Naive B cell (primary cell): ENCODE results near the gene G6PD. TPM values are rescaled to one million over a fixed set of nuclear protein-coding genes. Genes with fewer than 3 reads are reported as not detected.
A peak's percentile ranks its signal among the peaks of the same experiment; 100 is the strongest.
"Not testable (repeated sequence)": the region's sequence is repeated elsewhere in the genome, so short reads cannot be mapped to it uniquely, and the experiment has no call there.

Experiments
- ATAC-seq, 2 donors: fragments of 150-1000 bp; cut with Tn5 transposase; 2 replicates each; pipeline ENCODE4 v1.10.0; 2021; ENCODE audit warnings: low read depth in 2 of 2, mild to moderate bottlenecking in 2 of 2, moderate library complexity in 2 of 2
- DNase-seq: peaks from one replicate; pipeline ENCODE4 v3.0.0; 2022
- H3K27ac Mint-ChIP-seq, 6 donors: one replicate each; pipeline ENCODE4 v1.8.0; 2020 to 2022; ENCODE audit warnings: mild to moderate bottlenecking in 6 of 6, mixed read lengths in 6 of 6, moderate library complexity in 5 of 6, inconsistent platforms in 2 of 6
- H3K27me3 Mint-ChIP-seq, 3 donors: one replicate each; pipeline ENCODE4 v1.8.0; 2021 to 2022; ENCODE audit warnings: mixed read lengths in 3 of 3, mild to moderate bottlenecking in 1 of 3
- H3K36me3 Mint-ChIP-seq, 2 donors: one replicate each; pipeline ENCODE4 v1.8.0; 2020 to 2022; ENCODE audit warnings: mixed read lengths in 2 of 2, inconsistent platforms in 1 of 2, mild to moderate bottlenecking in 1 of 2
- H3K4me1 Mint-ChIP-seq, 3 donors: one replicate each; pipeline ENCODE4 v1.8.0; 2020 to 2022; ENCODE audit warnings: mixed read lengths in 3 of 3, inconsistent platforms in 1 of 3, mild to moderate bottlenecking in 1 of 3, moderate library complexity in 1 of 3
- H3K4me3 Mint-ChIP-seq, 8 donors: one replicate each; pipeline ENCODE4 v1.8.0; 2020 to 2022; ENCODE audit warnings: mild to moderate bottlenecking in 8 of 8, mixed read lengths in 8 of 8, moderate library complexity in 8 of 8, inconsistent platforms in 2 of 8
- H3K9me3 Mint-ChIP-seq, 7 donors: one replicate each; pipeline ENCODE4 v1.8.0; 2020 to 2022; ENCODE audit warnings: mixed read lengths in 7 of 7, mild to moderate bottlenecking in 5 of 7, inconsistent platforms in 2 of 7, moderate library complexity in 1 of 7
- polyA plus RNA-seq, 6 donors: library from polyadenylated mRNA; unstranded; fragments of 300-500 nt; fragmentation: Illumina TruSeq; gene quantifications; one replicate each; pipeline ENCODE4 v1.2.3, GENCODE V29; 2021; ENCODE audit warnings: low read depth in 6 of 6

Gene G6PD
- polyA plus RNA-seq, result 1 to 10 TPM; 3.3 to 6.1 (median 4.4) TPM

GRCh38 chrX:154546354-154547244 is at the start of gene G6PD:
TSS of gene G6PD (minus strand) at chrX:154546846. CDS start at chrX:154546155, 691 bp downstream.
- H3K27ac Mint-ChIP-seq, result peak within 1 kb of the TSS; percentile 83 to 98 (median 94)
- H3K9me3 Mint-ChIP-seq, result peaks cover 0 to 4% (median 0%) of the 10 kb centered on the region in 7 donors
- peak; percentile 49 to 54 for ATAC-seq

GRCh38 chrX:154595559-154596249 is 49.1 kb upstream of the G6PD start:
- Mint-ChIP-seq H3K27me3 (peaks cover 7 to 16% (median 12%) of the 10 kb centered on the region in 3 donors), H3K9me3 (peaks cover 0 to 13% (median 2%) of the 10 kb centered on the region in 7 donors), H3K4me1 (no peaks in the 10 kb centered on the region), H3K27ac (no peak overlapping the region), H3K36me3 (peaks cover 0 to 14% of the 10 kb centered on the region in 2 donors), H3K4me3 (no peak overlapping the region)
- DNase-seq, result no peak
- no peak for ATAC-seq

More at GRCh38 chrX:154546354-154547244, at the start of gene G6PD:
- H3K27me3 Mint-ChIP-seq, result no peaks in the 10 kb centered on the region
- DNase-seq, result peak; percentile 85
- H3K4me1 Mint-ChIP-seq, result peaks cover 26 to 47% (median 46%) of the 10 kb centered on the region in 3 donors
- H3K4me3 Mint-ChIP-seq, result peak within 1 kb of the TSS; percentile 80 to 96 (median 94)
- H3K36me3 Mint-ChIP-seq, result no peaks in the 10 kb centered on the region

- Mint-ChIP-seq H3K4me3 (no peak overlapping the region), H3K36me3 (peaks cover 0 to 14% of the 10 kb centered on the region in 2 donors), H3K4me1 (no peaks in the 10 kb centered on the region), H3K27me3 (peaks cover 4 to 16% (median 12%) of the 10 kb centered on the region in 3 donors), H3K9me3 (peaks cover 0 to 13% (median 2%) of the 10 kb centered on the region in 7 donors), H3K27ac (no peak overlapping the region)
- ATAC-seq (no peak), DNase-seq (no peak)
These were observed 47.8 kb upstream of the G6PD start for GRCh38 chrX:154594491-154594890.

GRCh38 chrX:154593201-154593600 is 46.6 kb upstream of the G6PD start:
- H3K36me3 Mint-ChIP-seq, result peaks cover 0 to 14% of the 10 kb centered on the region in 2 donors
- no peaks in the 10 kb centered on the region for H3K4me1 Mint-ChIP-seq
- peaks cover 4 to 16% (median 12%) of the 10 kb centered on the region in 3 donors for H3K27me3 Mint-ChIP-seq
- ATAC-seq, result no peak
- peaks cover 0 to 13% (median 2%) of the 10 kb centered on the region in 7 donors for H3K9me3 Mint-ChIP-seq
- DNase-seq, result no peak
- no peak overlapping the region for H3K4me3 Mint-ChIP-seq
- no peak overlapping the region for H3K27ac Mint-ChIP-seq

GRCh38 chrX:154592505-154592904 is 45.9 kb upstream of the G6PD start:
- no peak overlapping the region for H3K4me3 Mint-ChIP-seq
- DNase-seq, result no peak
- H3K27me3 Mint-ChIP-seq, result peaks cover 0 to 16% (median 12%) of the 10 kb centered on the region in 3 donors
- H3K36me3 Mint-ChIP-seq, result peaks cover 0 to 14% of the 10 kb centered on the region in 2 donors
- no peak for ATAC-seq
- H3K9me3 Mint-ChIP-seq, result peaks cover 0 to 10% (median 2%) of the 10 kb centered on the region in 7 donors
- H3K4me1 Mint-ChIP-seq, result no peaks in the 10 kb centered on the region
- H3K27ac Mint-ChIP-seq, result no peak overlapping the region

GRCh38 chrX:154590415-154590814 is 43.8 kb upstream of the G6PD start:
- DNase-seq, H3K27ac Mint-ChIP-seq, H3K4me3 Mint-ChIP-seq, ATAC-seq, H3K4me1 Mint-ChIP-seq: not testable (repeated sequence)
- Mint-ChIP-seq H3K9me3 (peaks cover 0 to 10% (median 2%) of the 10 kb centered on the region in 7 donors), H3K27me3 (peaks cover 0 to 16% (median 8%) of the 10 kb centered on the region in 3 donors), H3K36me3 (peaks cover 0 to 14% of the 10 kb centered on the region in 2 donors)

- not testable (repeated sequence) for H3K4me1 Mint-ChIP-seq, H3K9me3 Mint-ChIP-seq, H3K36me3 Mint-ChIP-seq, H3K27me3 Mint-ChIP-seq, H3K4me3 Mint-ChIP-seq, ATAC-seq, DNase-seq, H3K27ac Mint-ChIP-seq
These were observed 38.0 kb upstream of the G6PD start, which contains the start of gene CTAG1A for GRCh38 chrX:154584585-154585183. TSS of gene CTAG1A (plus strand) at chrX:154585133. CDS start at chrX:154585207, 74 bp downstream.

GRCh38 chrX:154582994-154583393 is 36.3 kb upstream of the G6PD start:
- H3K27ac Mint-ChIP-seq, H3K27me3 Mint-ChIP-seq, H3K4me3 Mint-ChIP-seq, ATAC-seq, DNase-seq, H3K4me1 Mint-ChIP-seq, H3K36me3 Mint-ChIP-seq, H3K9me3 Mint-ChIP-seq: not testable (repeated sequence)

- not testable (repeated sequence) for H3K27ac Mint-ChIP-seq, H3K9me3 Mint-ChIP-seq, H3K27me3 Mint-ChIP-seq, H3K4me3 Mint-ChIP-seq, DNase-seq, H3K36me3 Mint-ChIP-seq, H3K4me1 Mint-ChIP-seq
- peak; percentile 35 to 52 for ATAC-seq
These were observed 28.4 kb upstream of the G6PD start for GRCh38 chrX:154575076-154575475.

- H3K9me3 Mint-ChIP-seq, H3K36me3 Mint-ChIP-seq, H3K4me3 Mint-ChIP-seq, ATAC-seq, H3K4me1 Mint-ChIP-seq, H3K27me3 Mint-ChIP-seq, H3K27ac Mint-ChIP-seq, DNase-seq: not testable (repeated sequence)
These were observed 26.4 kb upstream of the G6PD start for GRCh38 chrX:154573061-154573460.

- not testable (repeated sequence) for DNase-seq, H3K4me1 Mint-ChIP-seq, H3K9me3 Mint-ChIP-seq, H3K27me3 Mint-ChIP-seq, H3K4me3 Mint-ChIP-seq, ATAC-seq, H3K36me3 Mint-ChIP-seq, H3K27ac Mint-ChIP-seq
These were observed 23.7 kb upstream of the G6PD start for GRCh38 chrX:154570361-154570760.

GRCh38 chrX:154562295-154562694 is 15.6 kb upstream of the G6PD start:
- ATAC-seq, H3K27ac Mint-ChIP-seq, H3K9me3 Mint-ChIP-seq, H3K4me3 Mint-ChIP-seq, DNase-seq, H3K27me3 Mint-ChIP-seq, H3K36me3 Mint-ChIP-seq, H3K4me1 Mint-ChIP-seq: not testable (repeated sequence)

GRCh38 chrX:154560326-154560725 is 13.7 kb upstream of the G6PD start:
- DNase-seq, H3K9me3 Mint-ChIP-seq, H3K36me3 Mint-ChIP-seq, H3K4me1 Mint-ChIP-seq, ATAC-seq, H3K4me3 Mint-ChIP-seq, H3K27ac Mint-ChIP-seq, H3K27me3 Mint-ChIP-seq: not testable (repeated sequence)
